Bone marrow (tissue), 2 donors: ENCODE results near the gene HDC.

Source experiments
- DNase-seq, 2 donors: peaks; one replicate each; lab custom pipeline; 2025; lab: John Stamatoyannopoulos, UW

The HDC gene

GRCh38 chr15:50265620-50266019 lies at the start of gene HDC:
HDC (minus strand) TSS chr15:50265726; CDS start chr15:50265623, 103 bp downstream.
- DNase-seq: no peak

GRCh38 chr15:50312636-50313035 lies 47.1 kb upstream of the HDC start:
- no peak for DNase-seq

GRCh38 chr15:50307799-50308198 lies 42.3 kb upstream of the HDC start:
- DNase-seq: no peak

- no peak for DNase-seq
Measured at GRCh38 chr15:50304836-50305235, 39.3 kb upstream of the HDC start.

GRCh38 chr15:50302581-50302980 lies 37.1 kb upstream of the HDC start:
- DNase-seq: no peak

- DNase-seq: no peak
Measured at GRCh38 chr15:50298340-50298739, 32.8 kb upstream of the HDC start.

GRCh38 chr15:50295966-50296365 lies 30.4 kb upstream of the HDC start:
- DNase-seq: no peak

GRCh38 chr15:50289749-50290148 lies 24.2 kb upstream of the HDC start:
- no peak for DNase-seq

- no peak for DNase-seq
Measured at GRCh38 chr15:50287324-50288116, 22.0 kb upstream of the HDC start.

- DNase-seq: no peak
Measured at GRCh38 chr15:50281427-50281826, 15.9 kb upstream of the HDC start.

GRCh38 chr15:50280271-50280670 lies 14.7 kb upstream of the HDC start:
- DNase-seq: no peak

GRCh38 chr15:50278496-50278895 lies 13.0 kb upstream of the HDC start:
- DNase-seq: peak in 1 of 2 donors; percentile 41

GRCh38 chr15:50277370-50277769 lies 11.8 kb upstream of the HDC start:
- DNase-seq: no peak

GRCh38 chr15:50275908-50276307 lies 10.4 kb upstream of the HDC start:
- DNase-seq: no peak

- no peak for DNase-seq
Measured at GRCh38 chr15:50275091-50275490, 9.6 kb upstream of the HDC start.

GRCh38 chr15:50267577-50267976 lies 2.1 kb upstream of the HDC start:
- DNase-seq: no peak

- no peak for DNase-seq
Measured at GRCh38 chr15:50262533-50262932, 3.0 kb downstream of the HDC start.

- DNase-seq: no peak
Measured at GRCh38 chr15:50261981-50262380, 3.5 kb downstream of the HDC start.

GRCh38 chr15:50260969-50261496 lies 4.5 kb downstream of the HDC start:
- no peak for DNase-seq

- DNase-seq: no peak
Measured at GRCh38 chr15:50259276-50259675, 6.2 kb downstream of the HDC start.

GRCh38 chr15:50257924-50258323 lies 7.6 kb downstream of the HDC start:
- no peak for DNase-seq

- no peak for DNase-seq
Measured at GRCh38 chr15:50257332-50257731, 8.2 kb downstream of the HDC start.

- no peak for DNase-seq
Measured at GRCh38 chr15:50256188-50257041, 9.1 kb downstream of the HDC start.
